GM12892 (cell line): ENCODE results near the gene NPS. TPM values are rescaled to one million over a fixed set of nuclear protein-coding genes. Genes with fewer than 3 reads are reported as not detected.

ENCODE experiments used
- DNase-seq: peaks from one replicate; pipeline ENCODE4 v3.0.0; 2011; ENCODE audit not compliant: insufficient read length
- FAIRE-seq: peaks from 2 replicates; lab custom pipeline; 2011; peaks lifted over from hg19 to GRCh38; lab: Jason Lieb, UNC
- POLR2A ChIP-seq: IDR thresholded peaks from 2 replicates; pipeline ENCODE4 v1.6.1; 2011; ENCODE audit warnings: low read depth, low read length, control low read depth
- POLR2AphosphoS5 ChIP-seq: IDR thresholded peaks from 2 replicates; pipeline ENCODE4 v1.6.1; 2011; ENCODE audit warnings: low read depth, low read length, control low read depth
- TAF1 ChIP-seq: IDR thresholded peaks from 2 replicates; pipeline ENCODE4 v1.6.1; 2011; ENCODE audit warnings: low read depth, mild to moderate bottlenecking, control low read depth, low read length, borderline replicate concordance
- polyA plus RNA-seq: library from polyadenylated mRNA; unstranded; fragments of >200 nt; gene quantifications from one replicate; pipeline ENCODE4 v1.2.1, GENCODE V29; 2012; ENCODE audit warnings: missing spikeins, inconsistent platforms; ENCODE audit not compliant: missing spikeins

The NPS gene, protein sequence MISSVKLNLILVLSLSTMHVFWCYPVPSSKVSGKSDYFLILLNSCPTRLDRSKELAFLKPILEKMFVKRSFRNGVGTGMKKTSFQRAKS
- polyA plus RNA-seq: not detected

DNA sequence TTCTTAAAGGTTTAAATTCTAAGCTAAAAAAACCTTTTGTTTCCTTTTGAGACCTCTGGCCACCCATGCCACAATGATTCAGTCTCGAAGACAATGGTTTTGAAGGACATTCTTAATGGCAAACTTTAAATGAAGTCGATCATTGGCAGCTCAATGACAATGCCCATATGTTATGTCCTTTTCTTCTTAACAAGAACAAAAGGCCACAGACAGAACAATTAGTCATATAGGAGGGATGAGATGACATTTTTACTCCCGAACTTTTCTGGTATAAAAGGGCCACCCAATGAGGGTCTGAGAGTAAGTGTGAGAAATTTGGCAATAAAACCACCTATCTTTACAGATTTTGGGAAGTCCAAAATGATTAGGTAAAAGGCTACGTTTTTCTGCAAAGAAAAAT lies at the start of gene NPS:
Gene NPS (plus strand): TSS at position 301 of the 400 bp plus-strand sequence. CDS start 60 bp downstream, at position 361.
- FAIRE-seq (no peak), DNase-seq (no peak)
- no peak for TF ChIP-seq POLR2AphosphoS5
- TF ChIP-seq TAF1: no peak
- TF ChIP-seq POLR2A: no peak

DNA sequence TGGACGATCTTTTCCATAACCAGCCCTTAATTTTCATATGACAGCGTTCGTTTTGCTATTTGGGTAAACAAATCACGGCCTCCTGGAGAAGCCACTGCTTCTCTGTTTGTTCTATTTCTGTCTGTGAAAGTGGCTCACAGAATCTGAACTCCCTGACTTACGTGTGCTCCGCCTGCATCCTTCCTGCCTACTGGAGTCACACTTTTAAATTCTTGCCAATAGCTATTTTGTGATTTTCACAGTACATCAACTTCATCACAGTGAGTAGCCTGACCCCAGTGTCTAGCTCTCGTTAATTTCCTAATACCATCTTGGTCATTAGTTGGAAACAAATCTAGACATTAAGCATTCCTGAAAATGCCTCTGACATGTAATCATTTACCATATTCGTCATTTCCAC lies 49.0 kb upstream of the NPS start:
- no peak for TF ChIP-seq TAF1
- no peak for TF ChIP-seq POLR2AphosphoS5
- no peak for TF ChIP-seq POLR2A
- DNase-seq: no peak
- no peak for FAIRE-seq

DNA sequence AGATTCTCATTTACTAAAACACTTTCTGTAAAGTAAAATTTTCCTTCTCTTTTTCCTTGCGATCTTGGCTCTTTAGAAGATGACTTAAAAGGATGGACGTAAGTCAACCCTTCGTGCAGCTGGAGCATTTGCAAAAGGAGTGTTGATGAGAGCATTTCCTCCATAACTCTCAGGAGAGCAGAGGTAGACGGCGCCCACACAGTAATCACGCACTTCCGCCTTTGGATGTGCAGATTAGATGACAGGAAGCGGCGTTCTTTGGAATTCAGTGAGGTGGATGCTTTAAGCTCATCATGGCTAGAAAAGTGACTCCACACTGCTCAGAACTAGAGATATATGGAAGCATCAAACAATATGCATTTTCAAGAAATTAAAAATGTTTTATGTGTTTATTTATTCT lies 43.0 kb upstream of the NPS start:
- no peak for TF ChIP-seq POLR2A
- TF ChIP-seq POLR2AphosphoS5: no peak
- no peak for TF ChIP-seq TAF1
- DNase-seq: no peak
- no peak for FAIRE-seq

DNA sequence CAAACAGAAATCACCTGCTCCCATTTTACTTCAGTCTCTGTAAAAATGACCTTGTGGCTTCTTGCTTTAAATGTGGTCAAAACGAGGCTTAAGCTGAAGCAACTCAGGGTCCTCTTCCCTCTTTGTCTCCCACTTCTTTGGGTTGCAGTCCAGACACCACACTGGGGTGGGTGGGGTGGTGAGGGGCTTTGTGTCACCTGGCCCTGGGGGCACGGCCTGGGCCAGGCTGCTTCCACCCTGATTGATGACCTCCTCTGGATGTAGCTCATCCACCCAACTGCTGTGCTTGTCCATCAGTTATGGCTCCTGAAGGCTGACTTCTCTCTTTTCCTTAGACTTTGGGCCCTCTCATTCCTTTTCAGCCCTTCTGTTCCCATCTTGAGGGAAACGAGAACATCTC lies 26.8 kb upstream of the NPS start:
- TF ChIP-seq TAF1 (no peak), POLR2A (no peak), POLR2AphosphoS5 (no peak)
- no peak for FAIRE-seq
- no peak for DNase-seq

DNA sequence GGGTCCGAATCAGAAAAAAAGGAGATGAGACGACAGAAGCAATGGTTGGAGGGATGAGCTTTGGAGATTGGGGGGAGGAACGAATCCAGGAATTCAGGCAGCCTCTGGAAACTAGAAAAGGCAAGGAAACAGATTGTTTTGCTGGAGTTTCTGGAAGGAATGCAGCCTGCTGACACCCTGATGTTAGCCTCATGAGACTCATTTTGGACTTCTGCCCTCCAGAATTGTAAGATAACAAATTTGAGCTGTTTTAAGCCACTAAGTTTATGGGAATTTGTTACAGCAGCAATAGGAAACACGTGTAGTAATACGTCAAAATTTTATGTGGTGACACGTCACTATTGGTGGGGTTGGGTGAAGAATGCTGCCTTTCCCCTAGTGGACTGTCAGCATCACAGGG lies 25.6 kb upstream of the NPS start:
- DNase-seq (no peak), FAIRE-seq (no peak)
- TF ChIP-seq POLR2A (no peak), POLR2AphosphoS5 (no peak), TAF1 (no peak)

DNA sequence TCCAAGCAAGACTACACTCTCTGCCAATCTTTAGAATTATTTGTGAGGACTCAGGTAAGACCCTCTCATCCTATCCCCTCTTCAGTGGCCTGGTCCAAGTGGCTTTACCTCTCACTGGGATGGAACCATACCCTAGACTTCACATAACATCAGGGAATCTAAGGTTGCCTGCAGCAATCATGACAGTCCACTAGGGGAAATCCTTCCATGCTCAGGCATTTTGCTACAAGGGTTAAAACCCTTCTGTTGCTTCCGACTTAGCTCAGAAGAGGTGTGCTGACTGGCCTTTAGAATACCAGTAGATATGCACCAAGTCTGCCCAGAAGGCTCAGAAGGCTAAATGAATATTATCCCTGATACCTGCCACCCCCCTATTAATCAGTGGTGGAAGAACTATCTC lies 24.9 kb upstream of the NPS start:
- no peak for TF ChIP-seq TAF1
- no peak for TF ChIP-seq POLR2A
- TF ChIP-seq POLR2AphosphoS5: no peak
- FAIRE-seq (no peak), DNase-seq (no peak)

DNA sequence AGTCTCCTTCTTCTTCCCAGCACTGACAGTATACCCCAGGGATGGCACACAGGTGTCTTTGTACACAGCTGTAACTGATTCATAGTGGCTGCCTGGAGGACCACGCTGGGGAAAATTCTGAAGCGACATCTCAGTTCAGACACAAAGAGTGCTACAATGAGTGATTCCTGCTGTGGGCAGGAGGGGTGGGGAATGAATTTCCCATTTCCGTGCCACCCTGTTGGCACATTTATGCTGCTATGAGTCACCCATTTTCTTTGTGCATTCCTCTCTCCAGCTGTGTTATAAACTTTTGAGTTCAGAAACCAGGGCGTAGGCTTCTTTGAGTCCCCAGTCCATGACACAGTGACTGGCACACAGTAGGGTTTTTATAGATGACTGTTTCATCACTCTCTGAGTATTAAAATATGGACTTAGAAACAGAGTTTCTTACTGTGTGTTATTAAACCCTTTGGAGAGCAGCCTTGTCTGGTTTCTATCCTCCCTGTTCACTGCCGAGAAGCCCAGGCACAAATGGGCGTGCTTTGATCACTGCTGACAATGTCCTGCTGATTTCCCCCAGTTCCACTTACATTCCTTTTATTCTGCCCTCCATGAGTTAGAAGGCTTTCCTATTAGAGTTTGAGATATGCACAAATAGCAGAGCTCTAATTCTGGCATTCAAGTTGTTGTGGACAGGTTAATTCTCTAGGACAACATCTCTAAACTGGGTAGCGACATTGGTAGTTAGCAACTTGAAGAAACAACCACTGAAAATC lies 24.0 kb upstream of the NPS start:
- TF ChIP-seq POLR2AphosphoS5 (no peak), POLR2A (no peak), TAF1 (no peak)
- no peak for DNase-seq
- FAIRE-seq: no peak

DNA sequence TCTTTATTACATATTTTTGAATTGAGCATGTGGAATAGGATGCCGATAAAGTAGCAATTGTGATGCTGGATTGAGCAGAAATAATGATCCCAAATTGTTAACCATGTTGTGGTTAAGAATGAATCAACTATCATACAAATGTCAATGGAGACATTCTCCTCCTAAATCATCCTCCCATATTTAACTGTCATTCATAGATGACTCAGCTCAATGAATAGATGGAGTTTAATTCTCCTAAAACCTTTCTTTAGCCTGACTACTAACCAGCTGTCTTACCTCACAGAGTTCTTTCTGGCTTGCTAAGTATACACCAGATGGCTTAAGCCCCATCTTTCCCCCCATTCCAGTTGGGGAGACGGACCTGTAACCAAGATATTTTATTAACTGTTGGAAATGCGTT lies 23.4 kb upstream of the NPS start:
- FAIRE-seq (no peak), DNase-seq (no peak)
- TF ChIP-seq POLR2A (no peak), POLR2AphosphoS5 (no peak), TAF1 (no peak)

DNA sequence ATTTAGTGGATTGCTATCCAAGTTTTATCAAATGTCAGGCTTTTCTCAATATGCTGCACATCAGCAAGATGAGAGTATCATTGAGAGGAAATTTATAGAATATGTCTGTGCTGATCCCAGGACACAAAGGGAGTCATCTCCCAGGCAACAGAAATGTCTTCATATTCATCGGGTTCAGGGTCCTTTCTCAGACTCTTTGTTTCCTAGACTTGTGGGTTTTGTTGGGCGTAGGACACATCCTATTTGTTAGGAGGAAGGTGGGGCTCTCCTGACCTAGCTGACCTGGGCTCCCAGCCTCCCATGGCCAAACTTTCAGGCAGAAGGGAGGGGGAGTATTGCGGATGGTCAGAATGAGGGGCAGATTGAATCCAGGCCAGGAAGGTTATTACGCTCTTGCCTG lies 22.9 kb upstream of the NPS start:
- FAIRE-seq: no peak
- DNase-seq: no peak
- no peak for TF ChIP-seq POLR2A
- TF ChIP-seq TAF1: no peak
- TF ChIP-seq POLR2AphosphoS5: no peak

DNA sequence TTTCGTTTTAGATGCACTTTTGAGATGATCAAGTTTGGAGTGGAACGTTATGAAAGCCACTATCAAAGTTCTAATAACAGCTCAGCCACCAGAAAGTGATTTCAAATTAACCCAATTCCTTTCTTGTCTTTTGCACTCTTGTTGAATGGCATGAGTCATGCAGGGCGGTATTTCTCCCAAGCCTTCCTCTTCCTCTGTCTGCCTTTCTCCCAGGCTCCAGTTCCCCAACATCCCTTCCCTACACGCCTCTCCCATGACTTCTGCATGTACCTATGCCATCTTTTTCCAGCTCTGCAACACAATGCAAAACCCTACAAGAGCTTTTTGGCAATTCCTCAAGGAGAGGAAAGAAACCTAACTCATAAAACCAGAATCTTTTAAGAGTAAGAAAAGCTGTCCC lies 21.8 kb upstream of the NPS start:
- no peak for TF ChIP-seq TAF1
- TF ChIP-seq POLR2AphosphoS5: no peak
- no peak for TF ChIP-seq POLR2A
- DNase-seq (no peak), FAIRE-seq (no peak)

DNA sequence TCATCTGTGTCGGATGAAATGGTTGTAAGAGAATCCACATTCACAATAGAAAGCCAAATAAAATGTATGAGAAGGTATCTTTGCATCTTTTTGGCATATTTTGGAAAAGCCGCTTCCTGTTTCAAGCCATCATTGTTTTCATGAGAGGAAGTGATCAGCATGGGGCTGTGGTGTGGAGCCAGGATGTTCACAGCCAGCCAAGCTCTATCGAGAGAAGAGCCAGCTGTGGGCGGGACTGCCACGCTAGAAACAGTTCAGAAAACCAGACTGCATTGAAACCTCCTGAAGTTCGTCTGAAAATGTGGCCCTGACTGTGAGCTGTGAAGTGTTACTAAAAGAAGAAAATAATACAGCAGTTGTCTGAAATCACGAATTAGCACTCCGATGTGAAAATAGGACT lies 21.2 kb upstream of the NPS start:
- DNase-seq: no peak
- no peak for TF ChIP-seq POLR2AphosphoS5
- TF ChIP-seq TAF1: no peak
- TF ChIP-seq POLR2A: no peak
- FAIRE-seq: no peak

DNA sequence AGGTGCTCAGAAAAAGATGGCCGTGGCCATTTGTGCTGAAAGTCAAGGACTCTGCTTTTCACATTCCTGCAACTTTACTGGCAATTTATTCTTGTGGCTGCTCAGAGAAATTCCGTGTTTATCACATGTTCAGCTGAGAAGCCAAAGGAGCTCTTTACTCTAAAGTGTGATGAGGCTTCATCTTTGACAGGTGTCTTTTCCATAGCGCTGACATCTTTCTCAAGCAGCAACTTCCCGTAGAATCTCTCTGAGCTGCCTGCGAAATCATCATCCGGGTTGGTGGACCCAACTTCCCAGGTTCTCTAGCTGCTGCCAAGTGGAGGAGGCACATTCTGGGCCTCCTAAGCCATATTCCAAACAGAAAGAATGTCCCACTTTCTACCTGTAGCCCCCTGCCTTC lies 16.9 kb upstream of the NPS start:
- TF ChIP-seq TAF1 (no peak), POLR2A (no peak), POLR2AphosphoS5 (no peak)

More for the DNA sequence above, 16.9 kb upstream of the NPS start:
- DNase-seq (no peak), FAIRE-seq (no peak)
